IPS-15b (cell line): ENCODE measurements around the gene MIPEP.
"Not testable (repeated sequence)": the region's sequence is repeated elsewhere in the genome, so short reads cannot be mapped to it uniquely, and the experiment has no call there.

Source experiments
- H3K27me3 ChIP-seq: one replicate; pipeline ENCODE4 v1.6.1; 2013; ENCODE audit warnings: low read length; ENCODE audit not compliant: control insufficient read depth, insufficient read depth
- H3K36me3 ChIP-seq: one replicate; pipeline ENCODE4 v1.6.1; 2013; ENCODE audit warnings: low read length; ENCODE audit not compliant: control insufficient read depth, insufficient read depth
- H3K4me1 ChIP-seq: one replicate; pipeline ENCODE4 v1.6.1; 2013; ENCODE audit warnings: mild to moderate bottlenecking, low read length; ENCODE audit not compliant: control insufficient read depth, insufficient read depth
- H3K4me3 ChIP-seq: one replicate; pipeline ENCODE4 v1.5.1; 2013; ENCODE audit warnings: low read depth, low read length
- H3K9ac ChIP-seq: one replicate; pipeline ENCODE4 v1.6.1; 2013; ENCODE audit warnings: low read depth, mild to moderate bottlenecking, low read length
- H3K9me3 ChIP-seq: one replicate; pipeline ENCODE4 v1.6.1; 2013; ENCODE audit warnings: mild to moderate bottlenecking, low read length; ENCODE audit not compliant: control insufficient read depth, insufficient read depth

The MIPEP gene

GRCh38 chr13:23883255-23883654, 5.9 kb downstream of the MIPEP start:
- Histone ChIP-seq H3K4me3 (no peak overlapping the region), H3K4me1 (no peaks in the 10 kb centered on the region), H3K27me3 (no peaks in the 10 kb centered on the region), H3K9ac (no peak overlapping the region), H3K36me3 (no peaks in the 10 kb centered on the region), H3K9me3 (no peaks in the 10 kb centered on the region)

DNA sequence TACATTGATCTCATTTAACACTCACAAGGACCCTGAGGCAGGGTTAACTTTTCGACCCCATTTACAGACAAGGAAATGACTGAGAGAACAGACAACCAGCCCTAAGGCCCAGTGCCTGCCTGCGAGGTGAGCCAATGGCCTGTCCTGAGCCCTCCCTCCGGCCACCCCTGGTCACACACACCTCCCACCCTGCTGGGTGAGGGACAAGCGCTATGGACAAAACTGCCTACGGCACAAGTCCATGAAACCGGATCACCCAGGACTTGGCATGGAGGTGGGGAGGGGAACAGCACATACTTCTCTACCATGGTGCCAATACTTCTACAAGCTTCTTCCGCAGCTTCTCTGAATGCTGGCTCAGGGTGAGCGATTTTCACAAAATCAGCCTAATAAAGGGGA, 7.8 kb downstream of the MIPEP start:
- H3K4me3 ChIP-seq, H3K4me1 ChIP-seq, H3K36me3 ChIP-seq: not testable (repeated sequence)

DNA sequence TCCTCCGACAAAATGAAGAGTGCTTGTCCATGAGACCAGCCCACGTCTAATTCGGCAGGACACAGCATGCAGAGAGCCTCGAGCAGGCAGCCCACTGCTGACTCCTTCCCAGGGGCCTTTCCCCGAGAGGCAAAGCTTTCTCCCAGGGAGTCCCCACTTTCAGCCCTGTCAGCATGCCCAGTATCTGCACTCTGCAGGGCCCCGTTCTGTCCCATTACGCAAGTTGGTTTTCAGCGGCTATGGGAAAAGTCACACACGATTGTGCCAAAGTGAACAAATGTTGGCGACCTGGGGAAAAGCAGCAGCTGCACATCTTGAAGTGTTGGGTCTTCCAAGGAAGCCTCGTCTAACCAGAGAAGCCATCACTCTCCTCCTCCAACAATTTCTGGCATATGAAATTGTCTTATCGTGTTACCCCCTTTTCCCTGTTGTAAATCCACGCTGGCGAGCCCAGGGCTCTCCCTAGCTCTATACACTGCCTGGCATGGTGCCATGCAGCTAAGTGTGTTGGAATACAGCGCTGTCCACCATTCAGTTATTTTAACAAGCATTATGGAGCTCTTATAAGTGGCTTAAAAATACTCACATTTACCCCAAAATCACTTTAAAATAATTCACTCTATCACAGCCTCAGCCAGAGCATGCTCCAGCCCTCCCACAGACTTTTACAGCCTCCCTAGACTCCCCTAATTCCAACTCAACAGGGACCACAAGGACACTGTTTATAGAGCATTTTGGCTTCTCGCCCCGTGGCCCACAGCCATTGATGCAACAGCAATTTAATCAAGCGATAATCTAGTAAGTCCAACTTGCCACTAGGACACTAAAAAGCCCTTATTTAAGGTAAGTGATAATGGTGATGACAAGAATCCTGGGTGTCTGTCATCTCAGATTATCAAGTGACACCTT, 8.5 kb downstream of the MIPEP start:
- H3K27me3 ChIP-seq, H3K4me3 ChIP-seq, H3K9ac ChIP-seq, H3K4me1 ChIP-seq, H3K9me3 ChIP-seq, H3K36me3 ChIP-seq: not testable (repeated sequence)

More for the DNA sequence above, 7.8 kb downstream of the MIPEP start:
- not testable (repeated sequence) for H3K9ac ChIP-seq, H3K9me3 ChIP-seq, H3K27me3 ChIP-seq

GRCh38 chr13:23877286-23877685, 11.9 kb downstream of the MIPEP start:
- no peaks in the 10 kb centered on the region for H3K9me3 ChIP-seq
- H3K4me3 ChIP-seq, result no peak overlapping the region
- no peaks in the 10 kb centered on the region for H3K27me3 ChIP-seq
- no peak overlapping the region for H3K9ac ChIP-seq
- no peaks in the 10 kb centered on the region for H3K4me1 ChIP-seq
- no peaks in the 10 kb centered on the region for H3K36me3 ChIP-seq

- H3K9me3 ChIP-seq, result no peaks in the 10 kb centered on the region
Observed at GRCh38 chr13:23876265-23876664, 12.9 kb downstream of the MIPEP start.

DNA sequence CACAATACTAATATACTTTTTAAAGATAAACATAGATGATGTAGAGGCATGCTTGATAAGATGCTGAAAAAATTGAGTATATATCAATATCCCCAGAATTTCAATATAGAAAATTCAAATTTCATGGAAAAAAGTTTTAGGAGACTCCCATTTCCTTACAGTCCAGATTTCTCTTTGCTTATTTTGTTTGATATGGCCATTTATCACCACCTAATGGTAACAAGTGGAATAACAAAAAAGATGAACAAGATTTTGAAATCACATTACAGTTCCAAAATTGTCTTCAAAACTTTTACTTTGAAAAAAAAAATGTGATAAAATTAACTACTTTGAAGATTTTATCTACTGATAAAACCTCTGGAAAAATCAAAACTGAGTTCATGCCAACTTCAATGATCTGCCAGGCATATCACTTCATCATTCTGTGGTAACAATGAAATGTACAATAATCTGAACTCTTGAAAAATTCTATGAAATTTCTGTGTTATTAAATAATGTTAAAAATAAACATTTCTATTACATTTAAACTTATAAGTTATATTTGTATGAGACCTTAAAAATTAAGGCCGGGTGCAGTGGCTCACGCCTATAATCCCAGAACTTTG, 17.5 kb downstream of the MIPEP start:
- Histone ChIP-seq H3K36me3 (no peaks in the 10 kb centered on the region), H3K4me1 (no peaks in the 10 kb centered on the region), H3K4me3 (no peak overlapping the region), H3K27me3 (no peaks in the 10 kb centered on the region), H3K9ac (no peak overlapping the region), H3K9me3 (no peaks in the 10 kb centered on the region)

More at GRCh38 chr13:23876265-23876664, 12.9 kb downstream of the MIPEP start:
- H3K27me3 ChIP-seq, result no peaks in the 10 kb centered on the region
- H3K9ac ChIP-seq, result no peak overlapping the region
- no peaks in the 10 kb centered on the region for H3K4me1 ChIP-seq
- no peaks in the 10 kb centered on the region for H3K36me3 ChIP-seq
- no peak overlapping the region for H3K4me3 ChIP-seq

DNA sequence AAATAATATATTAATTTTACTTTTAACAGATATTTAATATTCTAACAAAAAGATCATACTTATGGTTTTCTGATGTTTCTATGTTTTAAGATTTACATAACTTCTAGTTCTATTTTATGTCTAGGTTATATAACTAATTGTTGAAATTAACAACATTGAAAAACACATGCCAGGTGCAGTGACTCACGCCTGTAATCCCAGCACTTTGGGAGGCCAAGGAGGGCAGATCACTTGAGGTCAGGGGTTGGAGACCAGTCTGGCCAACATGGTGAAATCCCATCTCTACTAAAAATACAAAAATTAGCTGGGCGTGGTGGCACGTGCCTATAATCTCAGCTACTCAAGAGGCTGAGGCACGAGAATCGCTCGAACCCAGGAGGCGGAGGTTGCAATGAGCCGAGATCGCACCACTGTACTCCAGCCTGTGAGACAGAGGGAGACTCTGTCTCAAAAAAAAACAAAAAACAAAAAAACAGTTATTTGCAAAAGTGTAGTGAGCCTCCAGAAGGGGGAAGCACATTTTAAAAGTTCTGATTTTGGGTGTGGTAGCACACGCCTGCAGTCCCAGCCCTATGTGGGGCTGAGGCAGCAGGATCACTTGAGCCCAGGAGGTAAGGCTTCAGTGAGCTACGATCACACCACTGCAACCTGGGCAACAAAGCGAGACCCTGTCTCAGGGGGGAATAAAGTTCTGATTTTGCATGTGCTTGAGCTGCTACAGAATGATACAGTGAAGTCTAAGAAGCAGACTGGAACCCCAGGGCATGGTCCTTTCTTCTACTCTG, 18.7 kb downstream of the MIPEP start:
- H3K9me3 ChIP-seq, result no peaks in the 10 kb centered on the region
- no peak overlapping the region for H3K9ac ChIP-seq
- no peak overlapping the region for H3K4me3 ChIP-seq
- H3K36me3 ChIP-seq, result no peaks in the 10 kb centered on the region
- H3K27me3 ChIP-seq, result no peaks in the 10 kb centered on the region
- H3K4me1 ChIP-seq, result no peaks in the 10 kb centered on the region

- H3K4me3 ChIP-seq, result no peak overlapping the region
Observed at GRCh38 chr13:23868521-23868920, 20.7 kb downstream of the MIPEP start.

DNA sequence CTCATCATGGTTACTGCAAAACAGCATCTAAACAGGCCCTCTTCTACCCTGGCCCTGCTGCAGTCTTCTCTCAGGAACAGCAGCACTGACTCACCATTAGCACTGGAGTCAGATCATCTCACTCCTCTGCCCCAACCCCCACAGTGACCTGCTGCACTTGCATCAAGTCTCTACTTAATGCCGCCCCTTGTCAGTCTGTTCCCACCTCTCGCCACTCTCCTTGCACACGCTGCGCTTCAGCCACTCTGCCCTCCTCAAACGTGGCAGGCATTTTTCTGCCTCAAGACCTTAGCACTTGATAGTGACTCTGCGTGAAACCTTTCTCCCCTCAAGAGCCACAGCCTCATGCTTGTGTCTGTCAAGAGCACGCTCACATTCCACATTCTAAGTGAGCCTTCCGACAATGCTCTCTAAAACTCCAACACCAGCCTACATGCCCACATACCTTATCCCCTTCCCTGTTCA, 22.1 kb downstream of the MIPEP start:
- H3K4me3 ChIP-seq, result no peak overlapping the region
- no peaks in the 10 kb centered on the region for H3K36me3 ChIP-seq
- H3K4me1 ChIP-seq, result no peaks in the 10 kb centered on the region
- no peaks in the 10 kb centered on the region for H3K27me3 ChIP-seq
- H3K9ac ChIP-seq, result no peak overlapping the region
- H3K9me3 ChIP-seq, result no peaks in the 10 kb centered on the region

More at GRCh38 chr13:23868521-23868920, 20.7 kb downstream of the MIPEP start:
- no peaks in the 10 kb centered on the region for H3K27me3 ChIP-seq
- H3K36me3 ChIP-seq, result no peaks in the 10 kb centered on the region
- H3K4me1 ChIP-seq, result no peaks in the 10 kb centered on the region
- no peak overlapping the region for H3K9ac ChIP-seq
- H3K9me3 ChIP-seq, result no peaks in the 10 kb centered on the region

DNA sequence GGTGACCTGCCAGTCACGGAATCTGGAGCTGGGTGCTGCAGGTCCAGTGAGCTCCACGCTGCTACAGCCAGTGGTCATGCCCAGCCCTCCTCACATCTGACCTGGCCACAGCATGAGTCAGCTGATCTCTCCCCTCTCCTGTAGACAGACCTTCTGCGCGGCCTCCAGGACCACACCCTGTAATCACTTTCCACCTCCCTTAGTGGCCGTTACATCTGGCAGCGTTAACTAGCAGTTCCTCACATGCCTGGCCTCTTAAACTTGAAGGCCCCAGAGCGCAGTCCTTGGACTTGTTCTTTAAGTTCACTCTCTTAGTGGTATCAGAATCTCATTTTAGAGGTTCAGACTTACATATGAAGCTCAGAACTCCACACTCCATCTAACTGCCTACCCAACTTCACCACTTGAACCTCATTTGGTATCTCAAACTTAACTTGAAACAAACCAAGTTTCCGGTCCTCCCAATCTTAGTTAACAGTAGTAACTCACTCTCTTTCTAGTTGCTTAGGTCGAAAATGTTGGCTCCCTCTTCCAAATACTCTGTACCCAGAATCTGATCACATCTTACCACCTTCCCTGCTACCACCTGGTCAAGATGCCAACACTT, 22.7 kb downstream of the MIPEP start:
- Histone ChIP-seq H3K9ac (no peak overlapping the region), H3K4me1 (no peaks in the 10 kb centered on the region), H3K27me3 (no peaks in the 10 kb centered on the region), H3K4me3 (no peak overlapping the region), H3K9me3 (no peaks in the 10 kb centered on the region), H3K36me3 (no peaks in the 10 kb centered on the region)

- Histone ChIP-seq H3K27me3 (no peaks in the 10 kb centered on the region), H3K9me3 (no peaks in the 10 kb centered on the region), H3K9ac (no peak overlapping the region), H3K4me1 (no peaks in the 10 kb centered on the region), H3K36me3 (no peaks in the 10 kb centered on the region), H3K4me3 (no peak overlapping the region)
Observed at GRCh38 chr13:23865906-23866305, 23.3 kb downstream of the MIPEP start.
